WERI-Rb-1 (cell line): ENCODE results near the gene KIAA1671.
A peak's percentile ranks its signal among the peaks of the same experiment; 100 is the strongest.

Experiments used
- DNase-seq: peaks from one replicate; pipeline ENCODE4 v3.0.0-alpha.2; 2020
- H3K27ac ChIP-seq: fragments of 250-450 bp; sonication (Bioruptor Pico); 2 replicates; pipeline ENCODE4 v1.5.1; 2020; ENCODE audit warnings: mild to moderate bottlenecking, moderate library complexity
- H3K27me3 ChIP-seq: fragments of 250-450 bp; sonication (Bioruptor Pico); 2 replicates; pipeline ENCODE4 v1.5.1; 2021; ENCODE audit warnings: mild to moderate bottlenecking, low read depth, moderate library complexity; ENCODE audit not compliant: insufficient read depth, severe bottlenecking
- H3K36me3 ChIP-seq: fragments of 250-450 bp; sonication (Bioruptor Pico); 2 replicates; pipeline ENCODE4 v1.5.1; 2020; ENCODE audit warnings: mild to moderate bottlenecking, moderate library complexity
- H3K4me3 ChIP-seq: 2 replicates; pipeline ENCODE4 v1.5.1; 2011; ENCODE audit warnings: low read depth, mild to moderate bottlenecking, control low read depth, low read length
- H3K9me3 ChIP-seq: fragments of 250-450 bp; sonication (Bioruptor Pico); 2 replicates; pipeline ENCODE4 v1.5.1; 2021; ENCODE audit warnings: mild to moderate bottlenecking, moderate library complexity; ENCODE audit not compliant: severe bottlenecking
- TF ChIP-seq, protein P1 (sequence below): IDR thresholded peaks from 2 replicates; pipeline ENCODE4 v1.5.1; 2011; ENCODE audit warnings: low read depth, mild to moderate bottlenecking, control low read depth, inconsistent platforms, low read length

KIAA1671 gene

DNA sequence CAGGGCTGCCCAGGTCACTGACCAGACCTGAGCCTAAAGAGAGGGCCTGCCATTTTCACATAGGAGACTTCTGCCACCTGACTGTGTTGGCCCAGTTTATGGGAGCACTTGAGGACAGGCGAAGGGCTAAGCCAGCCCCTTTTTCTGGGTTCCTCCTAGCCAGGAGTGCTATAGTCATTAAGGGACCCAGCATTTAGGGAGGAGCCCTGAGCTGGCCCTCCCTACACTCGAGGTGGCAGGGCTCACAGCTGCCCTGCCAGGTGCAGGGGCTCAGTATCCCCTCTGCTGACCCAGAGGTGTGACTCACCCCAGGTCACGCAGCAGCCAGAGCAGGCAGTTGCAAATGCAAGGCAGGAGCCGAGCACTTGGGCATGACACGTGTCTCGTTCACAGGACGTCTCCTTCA, 160.8 kb downstream of the KIAA1671 start:
- H3K36me3 ChIP-seq, result no peaks in the 10 kb centered on the region
- no peak overlapping the region for H3K27ac ChIP-seq
- no peak overlapping the region for H3K4me3 ChIP-seq
- H3K27me3 ChIP-seq, result no peaks in the 10 kb centered on the region
- DNase-seq, result peak; percentile 10
- TF ChIP-seq, protein P1, sequence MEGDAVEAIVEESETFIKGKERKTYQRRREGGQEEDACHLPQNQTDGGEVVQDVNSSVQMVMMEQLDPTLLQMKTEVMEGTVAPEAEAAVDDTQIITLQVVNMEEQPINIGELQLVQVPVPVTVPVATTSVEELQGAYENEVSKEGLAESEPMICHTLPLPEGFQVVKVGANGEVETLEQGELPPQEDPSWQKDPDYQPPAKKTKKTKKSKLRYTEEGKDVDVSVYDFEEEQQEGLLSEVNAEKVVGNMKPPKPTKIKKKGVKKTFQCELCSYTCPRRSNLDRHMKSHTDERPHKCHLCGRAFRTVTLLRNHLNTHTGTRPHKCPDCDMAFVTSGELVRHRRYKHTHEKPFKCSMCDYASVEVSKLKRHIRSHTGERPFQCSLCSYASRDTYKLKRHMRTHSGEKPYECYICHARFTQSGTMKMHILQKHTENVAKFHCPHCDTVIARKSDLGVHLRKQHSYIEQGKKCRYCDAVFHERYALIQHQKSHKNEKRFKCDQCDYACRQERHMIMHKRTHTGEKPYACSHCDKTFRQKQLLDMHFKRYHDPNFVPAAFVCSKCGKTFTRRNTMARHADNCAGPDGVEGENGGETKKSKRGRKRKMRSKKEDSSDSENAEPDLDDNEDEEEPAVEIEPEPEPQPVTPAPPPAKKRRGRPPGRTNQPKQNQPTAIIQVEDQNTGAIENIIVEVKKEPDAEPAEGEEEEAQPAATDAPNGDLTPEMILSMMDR, result no peak
- H3K9me3 ChIP-seq, result no peaks in the 10 kb centered on the region

DNA sequence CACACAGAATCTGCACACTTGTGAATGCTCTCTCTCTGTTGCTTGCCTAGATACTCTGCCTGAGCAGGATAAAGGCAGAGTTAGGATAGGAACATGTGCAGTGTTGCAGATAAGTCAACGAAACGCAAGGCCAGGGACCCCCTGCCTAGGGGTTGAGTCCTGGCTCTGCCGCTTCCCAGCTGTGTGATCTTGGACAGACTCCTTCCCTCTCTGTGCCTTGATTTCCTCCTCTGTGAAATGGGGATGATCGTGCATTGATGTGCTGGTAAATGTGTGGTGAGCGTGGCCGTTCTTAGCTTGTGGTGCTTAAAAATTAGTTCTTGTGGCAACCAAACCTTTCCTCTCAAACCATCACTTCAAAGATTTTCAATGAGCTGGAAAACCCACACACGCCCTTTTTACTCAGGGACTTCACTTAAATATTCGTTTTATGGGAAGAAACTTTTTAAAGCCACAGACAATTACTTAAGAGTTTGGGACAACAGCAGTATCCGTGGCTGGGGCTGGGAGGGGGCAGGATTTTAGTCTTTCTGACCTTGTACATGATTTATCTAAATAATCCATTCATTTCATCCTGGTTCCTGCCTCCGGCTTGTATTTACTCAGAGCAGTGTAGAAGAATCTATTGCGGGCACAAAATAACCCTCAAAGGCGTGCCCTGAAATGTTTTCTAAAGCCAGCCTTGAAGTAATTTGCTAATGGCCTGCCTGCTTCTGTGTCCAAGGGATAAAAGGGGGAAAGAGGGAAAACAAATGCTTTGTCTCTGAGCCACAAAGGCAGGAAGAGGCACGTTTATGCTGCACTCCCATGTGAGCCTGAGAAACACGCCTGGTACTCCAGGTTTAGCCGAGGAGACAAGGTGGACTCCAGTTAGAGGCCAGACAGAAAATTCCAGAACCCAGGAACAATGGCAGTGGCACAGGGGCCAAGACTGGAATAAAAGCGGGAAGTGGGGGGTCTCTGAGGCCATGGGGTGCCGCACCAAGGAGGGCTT, 162.2 kb downstream of the KIAA1671 start:
- DNase-seq, result peak; percentile 59
- Histone ChIP-seq H3K27ac (peak overlapping the region; percentile 96), H3K27me3 (no peaks in the 10 kb centered on the region), H3K4me3 (no peak overlapping the region), H3K9me3 (no peaks in the 10 kb centered on the region), H3K36me3 (no peaks in the 10 kb centered on the region)
- TF ChIP-seq, protein P1, result no peak

DNA sequence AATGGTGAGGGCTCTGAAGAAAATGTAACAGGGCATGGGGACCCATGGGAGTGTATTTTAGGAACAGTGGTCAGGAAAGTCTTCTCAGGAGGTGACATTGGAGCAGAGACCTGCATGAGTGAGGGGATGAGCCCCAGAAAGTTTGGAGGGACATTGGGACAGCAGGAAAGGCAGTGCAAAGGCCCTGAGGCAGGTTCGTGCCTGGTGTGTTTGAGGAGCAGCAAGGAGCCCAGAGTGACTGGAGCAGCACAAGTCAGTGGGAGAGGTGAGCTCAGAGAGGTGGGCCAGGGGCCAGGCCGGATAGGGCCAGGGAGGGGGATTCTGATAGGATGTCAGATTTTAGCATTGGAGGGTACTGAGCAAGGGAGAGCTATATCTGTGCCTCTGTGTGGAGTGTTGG, 167.1 kb downstream of the KIAA1671 start:
- no peak overlapping the region for H3K27ac ChIP-seq
- no peaks in the 10 kb centered on the region for H3K9me3 ChIP-seq
- H3K36me3 ChIP-seq, result no peaks in the 10 kb centered on the region
- DNase-seq, result no peak
- TF ChIP-seq, protein P1, result no peak
- no peak overlapping the region for H3K4me3 ChIP-seq
- H3K27me3 ChIP-seq, result no peaks in the 10 kb centered on the region

DNA sequence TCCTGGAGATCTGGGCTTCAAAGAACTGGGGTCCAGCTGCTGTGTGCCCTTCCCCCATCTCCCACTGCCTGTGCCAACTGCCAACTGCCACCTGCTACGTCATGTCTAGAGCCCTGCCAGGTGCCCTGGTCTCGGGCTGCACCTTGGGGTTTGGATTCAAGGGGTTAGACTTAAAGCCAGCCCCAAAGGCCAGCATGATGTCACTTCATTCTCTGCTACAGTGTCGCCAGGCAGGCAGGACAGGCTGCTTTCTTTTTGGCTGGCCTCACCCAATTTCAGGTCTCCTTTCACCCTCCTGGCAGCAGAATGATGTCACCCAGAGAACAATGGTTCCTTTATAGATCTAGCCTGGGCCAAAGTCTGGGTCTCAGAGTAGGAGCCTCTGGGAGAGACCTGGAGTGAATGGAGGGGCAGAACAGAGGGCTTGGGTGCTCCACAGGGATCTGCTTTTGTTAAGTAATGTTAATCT, 167.6 kb downstream of the KIAA1671 start:
- no peak for DNase-seq
- Histone ChIP-seq H3K9me3 (no peaks in the 10 kb centered on the region), H3K27me3 (no peaks in the 10 kb centered on the region), H3K27ac (peak overlapping the region; percentile 36), H3K4me3 (no peak overlapping the region), H3K36me3 (no peaks in the 10 kb centered on the region)
- TF ChIP-seq, protein P1, result no peak

DNA sequence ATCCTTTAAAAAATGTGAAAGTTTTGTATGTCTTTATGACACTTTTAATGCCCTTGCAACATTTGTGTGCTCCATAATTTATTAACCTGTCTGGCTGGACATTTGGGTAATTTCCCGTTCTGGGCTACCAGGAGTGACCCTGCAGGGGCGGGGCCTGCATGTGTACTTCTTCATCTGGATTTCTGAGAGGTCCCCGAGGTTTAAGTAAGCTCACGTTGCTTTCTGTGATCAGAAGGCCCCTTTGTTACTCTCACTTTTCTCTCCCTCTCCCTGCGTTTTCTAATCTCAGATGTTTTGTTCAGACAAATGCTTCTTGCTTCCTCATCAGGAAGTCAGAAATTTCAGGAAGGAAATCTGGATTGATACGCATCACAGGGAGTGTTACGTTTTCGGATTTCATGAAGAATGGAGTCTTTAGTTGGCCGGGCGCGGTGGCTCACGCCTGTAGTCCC, 168.3 kb downstream of the KIAA1671 start:
- TF ChIP-seq, protein P1, result no peak
- no peak for DNase-seq
- Histone ChIP-seq H3K27me3 (no peaks in the 10 kb centered on the region), H3K27ac (no peak overlapping the region), H3K4me3 (no peak overlapping the region), H3K36me3 (no peaks in the 10 kb centered on the region), H3K9me3 (no peaks in the 10 kb centered on the region)
